HG02610 (cell line): Measurements from ENCODE around the gene SPECC1L.

Source experiments
- ATAC-seq: cut with Tn5 transposase; IDR thresholded peaks from one replicate; pipeline ENCODE4 v1.9.1; 2021; ENCODE audit warnings: mild to moderate bottlenecking, moderate library complexity; ENCODE audit not compliant: unreplicated experiment

Gene SPECC1L

DNA sequence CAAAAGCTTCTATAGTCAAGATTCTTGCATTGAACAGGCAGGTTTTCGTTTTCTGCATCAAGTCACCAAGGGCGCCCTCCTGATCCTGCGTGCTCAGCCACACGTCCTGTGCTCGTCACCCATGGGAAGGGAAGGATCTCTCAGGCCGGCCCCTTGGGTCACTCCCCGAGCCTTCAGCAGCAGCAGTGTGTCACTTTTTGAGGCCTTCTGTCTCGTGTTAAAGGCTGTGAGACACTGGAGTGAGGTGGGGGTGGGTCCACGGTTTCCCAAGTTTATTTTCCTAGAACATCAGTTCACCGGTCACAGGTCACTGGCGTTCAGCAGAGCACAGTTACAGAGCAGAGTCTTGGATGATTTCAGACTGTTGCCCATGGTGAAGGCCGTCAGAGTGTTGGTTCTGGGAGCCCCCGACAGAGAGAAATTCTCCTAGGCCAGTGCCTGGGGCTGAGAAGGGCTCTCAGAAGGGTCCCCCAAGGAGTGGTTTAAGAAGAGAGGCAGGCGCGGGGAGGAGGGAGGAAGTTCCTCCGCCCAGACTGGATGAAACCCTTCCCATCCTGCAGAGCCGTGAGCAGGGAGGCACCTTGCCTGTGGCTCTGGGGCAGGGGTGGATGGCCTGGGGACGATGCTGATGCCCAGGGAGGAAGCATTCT is 143.2 kb downstream of the SPECC1L start:
- ATAC-seq = no peak

DNA sequence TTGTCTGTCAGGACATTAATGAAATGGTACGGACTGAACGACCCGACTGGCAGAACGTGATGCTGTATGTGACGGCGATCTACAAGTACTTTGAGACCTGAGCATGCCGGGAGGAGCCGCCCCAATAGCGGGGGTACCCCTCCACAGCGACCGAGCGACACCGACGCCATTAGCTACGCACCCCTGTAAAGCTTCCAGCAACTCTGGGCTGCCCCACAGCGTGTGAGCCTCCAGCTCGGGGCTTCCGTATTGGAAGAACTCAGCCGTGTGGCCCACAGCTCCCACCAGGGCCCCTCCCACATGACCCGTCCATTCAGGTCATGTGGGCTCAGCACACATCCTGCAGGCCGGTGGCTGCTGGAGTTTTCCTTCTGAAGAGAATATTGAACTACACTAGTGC is 143.9 kb downstream of the SPECC1L start:
- ATAC-seq = no peak

DNA sequence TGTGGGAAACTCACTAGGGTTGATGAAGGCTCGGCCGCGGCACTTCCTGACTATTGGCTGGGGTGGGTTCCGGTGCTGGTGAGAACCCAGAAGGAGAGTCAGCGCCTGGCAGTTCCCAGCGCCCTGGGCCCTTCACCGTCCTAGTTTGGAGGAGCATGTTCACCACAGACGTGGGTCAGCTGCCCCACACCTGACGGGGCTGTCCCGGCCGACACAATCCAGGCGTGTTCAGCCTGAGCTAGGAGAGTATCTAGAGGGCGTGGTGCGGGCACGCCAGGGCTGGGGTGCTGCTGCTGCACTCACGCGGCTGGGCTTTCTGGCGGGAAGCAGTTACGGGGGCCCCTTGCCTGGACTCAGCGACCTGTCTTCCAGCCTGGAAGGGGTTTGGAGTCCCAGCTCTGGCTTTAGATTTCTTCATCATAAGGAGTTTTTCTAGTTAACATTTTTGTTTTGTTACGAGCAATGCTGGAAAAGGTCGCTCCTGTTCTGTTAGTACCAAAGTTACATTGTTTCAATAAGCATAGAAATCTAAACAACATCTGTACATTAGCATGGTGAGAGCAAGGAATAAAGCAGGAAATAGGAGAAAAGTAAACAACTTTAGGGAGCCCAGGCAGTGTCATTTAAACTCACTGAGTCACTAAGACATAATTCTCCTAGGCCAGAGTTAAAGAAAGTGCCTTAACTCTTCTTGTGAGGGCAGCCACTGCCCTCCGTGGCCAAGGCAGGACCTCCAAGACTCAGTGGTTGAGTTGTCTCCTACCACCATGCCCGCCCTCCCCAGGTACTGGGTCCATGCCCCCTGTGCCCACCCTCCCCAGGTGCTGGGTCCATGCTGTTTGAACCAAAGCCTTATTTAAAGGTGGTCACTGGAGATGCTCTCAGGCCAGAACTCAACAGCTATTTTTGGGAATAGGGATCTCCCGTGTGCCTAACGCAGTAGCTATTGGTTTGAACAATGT is 144.6 kb downstream of the SPECC1L start:
- no peak for ATAC-seq

DNA sequence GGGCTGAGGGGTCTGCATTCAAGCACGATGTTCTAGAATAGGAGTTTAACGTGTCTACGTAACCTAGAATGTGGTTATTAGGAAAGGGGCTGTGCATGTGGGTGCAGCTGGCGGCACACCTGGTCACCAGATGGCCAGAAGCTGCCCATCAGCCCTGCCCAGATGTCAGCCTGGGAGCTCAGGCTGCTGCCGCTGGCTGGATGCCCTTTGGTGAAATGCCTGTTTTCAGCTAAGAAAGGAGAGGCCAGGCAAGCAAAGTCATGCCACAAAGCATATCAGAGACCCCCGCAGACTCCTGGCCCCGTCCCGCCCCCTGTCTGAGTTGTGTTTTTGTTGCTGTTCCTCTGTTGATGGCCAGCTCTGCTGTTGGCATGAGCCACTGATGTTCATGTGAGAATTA is 145.5 kb downstream of the SPECC1L start:
- ATAC-seq = no peak

DNA sequence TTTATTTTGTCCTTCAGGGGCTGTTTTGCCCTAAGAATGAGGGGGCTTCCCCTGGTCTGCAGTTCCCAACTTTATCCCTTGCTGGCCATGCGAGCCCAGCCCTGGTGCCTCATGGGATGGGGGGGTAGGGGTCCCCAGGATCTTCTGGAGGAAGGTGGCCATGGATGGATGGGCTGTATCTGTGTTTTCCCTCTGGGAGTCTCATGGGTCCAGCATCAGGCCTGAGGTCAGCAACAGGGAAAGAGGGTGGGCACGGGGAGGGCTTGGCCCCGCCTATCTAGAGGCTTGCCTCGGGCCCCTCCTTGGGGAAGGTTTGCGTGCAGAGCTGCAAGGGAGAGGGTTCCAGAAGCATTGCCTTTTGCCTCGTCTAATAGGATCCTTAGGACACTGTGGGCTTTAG is 146.0 kb downstream of the SPECC1L start:
- ATAC-seq = no peak

DNA sequence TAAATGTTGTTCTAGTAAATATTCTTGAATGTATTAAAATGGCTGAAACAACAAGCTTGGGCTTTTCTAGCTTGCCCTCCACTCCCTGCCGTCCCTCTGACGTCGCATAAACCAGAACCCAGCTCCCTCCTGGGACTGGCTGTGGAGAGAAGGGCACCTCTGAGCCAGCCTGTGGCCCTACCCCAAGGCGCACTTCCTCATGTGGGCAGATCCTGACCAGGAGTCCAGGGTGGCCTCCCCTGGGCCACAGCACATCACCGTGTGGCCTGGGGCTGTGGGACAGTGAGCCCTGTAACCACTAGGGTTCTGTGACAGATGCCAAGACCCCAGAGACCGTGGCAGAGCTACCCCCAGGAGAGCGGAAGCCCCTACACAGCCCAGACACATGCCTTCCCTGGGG is 146.6 kb downstream of the SPECC1L start:
- ATAC-seq = no peak

DNA sequence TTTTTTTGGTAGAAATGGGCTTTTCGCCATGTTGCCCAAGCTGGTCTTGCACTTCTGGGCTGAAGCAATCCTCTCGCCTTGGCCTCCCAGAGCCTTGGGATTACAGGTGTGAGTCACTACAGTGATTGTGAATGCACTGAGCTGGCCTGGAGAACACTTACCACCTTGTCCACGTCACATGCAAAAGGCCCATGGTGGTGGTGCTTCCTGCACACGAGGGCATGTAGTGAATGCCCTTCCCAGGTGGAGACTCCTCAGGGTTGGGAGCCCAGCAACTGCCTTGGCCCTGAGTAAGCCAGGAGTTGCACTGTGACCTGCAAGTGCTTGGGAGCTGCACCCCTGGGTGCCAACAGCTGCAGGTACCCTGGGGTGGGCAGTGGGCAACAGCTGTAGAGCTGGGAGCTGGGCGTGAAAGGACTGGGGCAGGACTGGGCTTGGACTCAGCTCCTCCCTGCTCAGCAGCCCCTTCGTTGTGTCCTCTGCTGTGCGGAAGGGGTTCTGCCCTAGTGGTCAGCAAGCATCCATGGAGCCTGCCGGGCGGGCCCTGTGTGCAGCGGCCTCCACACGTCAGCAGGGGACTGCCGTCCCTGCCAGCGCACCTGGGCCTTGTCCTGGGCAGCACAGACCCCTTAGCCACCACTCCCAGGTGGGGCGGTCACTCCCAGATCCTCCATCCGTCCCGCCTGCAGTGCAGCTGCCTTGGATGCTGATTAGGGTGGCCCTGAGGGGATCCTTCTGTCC is 147.4 kb downstream of the SPECC1L start:
- no peak for ATAC-seq

DNA sequence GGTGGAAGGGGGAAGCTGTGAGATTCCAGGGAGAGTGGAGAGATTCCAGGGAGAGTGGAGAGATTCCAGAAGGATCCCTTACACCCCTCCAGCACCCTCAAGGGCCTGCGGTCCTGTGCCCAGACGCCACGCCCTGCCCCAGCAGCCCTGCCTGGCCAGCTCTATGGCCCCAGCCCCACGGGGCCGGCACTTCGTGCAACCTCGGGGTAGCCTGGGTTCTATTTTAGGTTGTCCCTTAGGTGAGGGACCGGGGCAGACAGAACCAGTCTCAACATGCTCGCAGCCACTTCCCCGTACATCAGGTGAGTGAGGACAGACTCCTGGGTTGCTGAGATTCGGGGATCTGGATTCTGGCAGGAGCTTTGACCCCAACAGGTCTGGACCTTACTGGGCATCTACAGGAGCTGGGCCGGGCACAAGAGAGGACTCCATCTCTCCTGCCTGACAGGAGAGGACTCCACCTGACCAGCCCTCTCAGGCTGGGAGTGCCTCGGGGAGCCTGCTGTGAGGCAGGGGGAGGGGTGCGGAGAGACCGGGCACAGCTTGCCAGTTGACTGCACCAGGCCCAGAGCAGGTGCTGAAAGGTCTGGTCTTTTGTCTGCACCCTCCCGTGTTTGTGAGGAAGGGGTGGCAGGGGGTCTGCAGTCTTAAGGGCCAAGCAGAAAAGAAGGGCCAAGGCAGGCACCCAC is 148.3 kb downstream of the SPECC1L start:
- ATAC-seq = no peak

DNA sequence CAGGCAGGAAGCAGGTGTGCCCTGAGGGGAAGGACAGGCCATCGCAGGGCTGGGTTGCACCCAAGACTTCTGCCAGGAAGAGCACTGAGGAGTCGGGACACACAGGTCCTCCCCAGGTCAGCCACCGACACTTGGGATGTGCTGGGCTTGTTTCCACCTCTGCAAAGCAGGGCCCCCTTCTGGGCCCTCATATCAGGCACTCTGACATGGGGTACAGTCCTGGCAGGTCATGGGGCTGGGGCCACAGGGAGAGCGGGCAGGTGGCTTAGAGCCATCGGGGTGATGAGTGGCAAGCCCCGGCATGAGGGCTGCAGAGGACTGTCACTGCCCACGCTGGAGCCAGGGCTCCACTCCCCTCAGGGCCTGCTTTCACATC is 148.8 kb downstream of the SPECC1L start:
- no peak for ATAC-seq

DNA sequence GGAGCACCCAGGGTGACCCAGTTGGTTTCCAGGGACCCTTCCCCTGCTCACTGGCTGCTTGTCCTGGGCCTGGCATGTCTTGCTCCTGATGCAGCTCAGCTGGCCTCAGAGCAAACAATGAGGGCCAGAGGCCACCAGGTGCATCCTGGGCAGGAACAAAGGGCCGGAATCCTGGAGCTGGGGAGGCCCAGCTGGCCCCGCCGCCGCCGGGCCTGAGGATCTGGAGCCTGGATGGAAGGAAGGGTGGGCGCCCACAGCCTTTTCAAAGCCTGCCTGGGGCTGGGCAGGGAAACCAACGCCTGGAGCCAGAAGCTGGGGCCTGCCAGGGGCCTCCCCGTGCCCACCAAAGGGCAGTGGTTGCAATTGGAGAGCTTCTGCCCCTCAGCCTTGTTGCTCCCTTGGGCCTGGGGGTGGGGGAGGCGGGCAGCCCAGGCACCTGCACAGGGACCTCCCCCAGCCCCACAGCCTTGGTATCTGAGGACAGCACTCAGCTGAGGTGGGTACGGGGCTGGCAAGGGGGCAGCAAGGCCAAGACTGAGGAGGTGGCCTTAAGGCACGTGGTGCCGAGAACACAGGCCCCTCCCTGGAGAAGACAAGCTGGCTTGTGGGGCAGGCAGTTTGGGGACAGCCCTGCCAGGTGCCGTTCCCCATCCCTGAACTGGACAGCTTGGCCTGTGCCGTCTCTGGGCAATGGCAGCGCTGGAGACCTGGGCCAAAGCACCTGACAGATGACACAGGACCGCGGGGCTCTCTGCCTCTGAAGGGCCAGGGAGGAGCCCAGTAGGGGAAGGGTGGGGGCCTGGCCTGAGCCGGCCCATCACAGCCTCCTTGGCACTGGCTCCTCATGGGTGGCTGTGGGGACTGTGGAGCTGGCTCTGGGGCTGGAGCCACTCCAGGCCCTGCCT is 149.7 kb downstream of the SPECC1L start:
- no peak for ATAC-seq

DNA sequence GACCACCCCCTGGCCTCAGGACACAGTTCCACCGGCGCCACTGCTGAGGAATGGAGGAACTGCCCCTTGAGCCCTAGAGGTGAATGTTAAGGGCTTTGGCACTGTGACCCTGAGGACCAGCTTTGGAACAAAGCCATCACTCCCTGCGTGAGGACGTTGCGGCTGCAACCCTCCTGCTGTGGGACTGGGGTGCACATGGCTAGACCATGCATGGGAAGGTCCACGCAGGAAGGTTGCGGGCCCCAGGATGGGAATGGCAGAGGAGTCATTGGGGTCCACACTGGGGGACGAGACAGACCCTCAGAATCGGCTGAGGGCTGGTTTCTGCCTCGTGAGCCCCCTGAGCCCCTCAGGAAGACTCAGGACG is 150.3 kb downstream of the SPECC1L start:
- no peak for ATAC-seq

DNA sequence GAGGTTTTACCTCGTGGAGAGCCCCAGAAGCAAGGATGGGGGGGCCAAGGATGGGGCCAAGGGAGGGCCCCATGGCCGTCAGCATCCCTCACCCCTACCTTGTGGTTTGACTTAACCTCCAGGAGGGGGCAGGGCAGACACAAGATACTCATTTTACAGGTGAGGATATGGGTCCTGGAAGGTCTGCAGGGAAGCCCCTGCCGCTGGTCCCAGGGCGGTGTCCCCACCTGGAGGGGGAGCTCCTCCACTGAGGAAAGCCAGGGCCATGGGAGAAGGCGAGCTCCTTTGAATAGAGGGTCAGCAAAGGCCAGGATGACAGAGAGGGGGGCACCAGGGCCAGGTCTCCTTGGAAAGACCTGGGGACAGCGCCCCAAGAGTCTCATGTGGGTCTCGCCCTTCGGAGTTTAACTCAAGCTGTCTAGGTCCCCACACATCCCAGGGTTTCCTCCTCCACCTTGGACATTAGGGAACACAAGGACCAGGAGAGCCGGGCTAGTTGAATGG is 150.8 kb downstream of the SPECC1L start:
- ATAC-seq = no peak

DNA sequence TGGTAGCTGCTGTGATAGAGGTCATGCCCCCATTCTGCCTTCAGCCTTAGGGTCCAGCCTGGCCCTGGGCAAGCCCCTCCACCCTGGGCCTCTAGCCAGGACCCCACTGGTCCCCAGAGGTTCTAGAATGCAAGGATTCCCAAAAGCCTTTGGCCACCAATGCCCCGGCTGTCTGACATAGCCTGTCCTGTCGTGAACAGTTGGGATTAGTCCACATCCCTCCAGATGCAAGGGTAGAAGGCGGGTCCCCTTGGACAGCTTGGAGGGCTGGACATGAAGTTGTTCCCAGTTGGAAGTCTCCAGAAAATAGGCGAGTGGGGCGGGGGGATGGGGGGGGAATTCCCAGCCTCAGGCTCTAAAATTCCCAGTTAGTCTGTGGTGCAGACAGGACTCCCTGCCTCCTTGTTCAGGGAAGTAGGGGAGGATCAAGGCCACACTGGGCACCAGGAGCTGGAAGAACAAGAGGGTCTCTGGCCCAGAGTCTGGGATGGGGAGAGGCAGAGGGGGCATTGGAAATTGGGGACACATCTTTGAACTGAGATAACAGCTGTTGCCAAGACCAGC is 151.6 kb downstream of the SPECC1L start:
- ATAC-seq = no peak

DNA sequence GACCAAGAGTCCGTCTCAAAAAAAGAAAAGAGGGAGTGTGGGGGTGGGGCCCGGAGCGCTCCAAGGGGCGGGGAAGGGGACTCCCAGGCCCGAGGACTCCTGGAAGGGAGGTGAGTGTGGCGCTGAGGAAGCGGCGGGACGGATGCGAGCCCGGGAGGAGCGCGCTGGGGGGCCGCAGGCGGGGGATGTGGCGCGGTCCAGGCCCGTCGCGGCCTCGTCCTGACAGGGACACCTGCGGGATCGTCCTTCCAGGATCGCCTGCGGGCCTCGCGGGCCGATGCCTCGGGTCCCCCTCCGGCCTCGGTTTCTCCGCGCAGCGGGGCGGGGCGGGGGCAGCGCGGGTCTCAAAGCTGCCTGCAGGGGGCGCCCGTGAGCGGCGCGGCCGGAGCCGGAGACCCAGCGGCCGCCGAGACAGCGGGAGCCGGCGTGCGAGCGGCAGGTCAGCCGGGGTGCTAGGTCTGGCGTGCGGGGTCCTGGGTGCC is 152.9 kb downstream of the SPECC1L start:
- ATAC-seq = no peak

DNA sequence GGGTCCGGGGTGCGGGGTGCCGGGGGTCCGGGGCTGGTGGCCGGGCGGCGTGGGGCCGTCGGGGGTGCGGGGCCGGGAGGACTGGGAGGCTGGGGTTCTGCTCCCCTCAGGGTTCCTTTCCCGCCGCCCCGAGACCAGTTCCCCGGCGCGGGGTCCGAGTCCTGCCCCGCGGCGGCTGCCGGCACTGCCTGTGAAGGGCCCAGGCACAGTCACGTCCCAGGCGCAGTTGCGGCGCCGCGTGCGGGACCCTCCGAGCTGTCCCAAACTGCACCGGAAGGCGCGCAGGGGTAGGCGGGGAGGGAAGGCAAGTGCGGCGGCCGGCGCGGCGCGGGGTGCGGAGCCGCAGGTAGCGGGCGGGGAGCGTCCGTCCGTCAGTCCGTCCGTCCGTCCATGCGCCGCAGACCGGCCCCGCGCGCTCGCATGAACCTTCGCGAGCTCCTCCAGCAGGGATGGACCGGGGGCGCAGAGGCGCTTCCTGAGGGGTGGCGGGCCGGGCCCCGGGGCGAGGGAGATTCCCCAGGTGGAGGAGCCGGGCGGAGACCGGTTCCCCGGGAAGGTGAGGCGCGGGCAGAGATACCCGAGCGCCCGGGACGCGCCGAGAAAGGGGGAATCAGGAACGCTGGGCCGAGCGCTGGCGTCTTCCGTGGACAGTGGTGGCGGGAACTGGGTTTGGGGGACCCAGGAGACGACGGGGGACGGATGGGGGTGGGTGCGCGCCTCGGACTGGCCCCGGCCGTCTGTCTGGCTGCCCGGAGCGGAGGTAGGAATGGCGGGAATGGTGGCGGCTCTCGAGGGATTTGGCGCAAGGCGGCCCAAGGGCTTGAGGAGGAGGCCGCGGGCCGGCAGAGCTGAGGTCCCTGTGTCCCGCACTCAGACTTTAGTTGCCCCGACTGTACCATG is 153.6 kb downstream of the SPECC1L start:
- no peak for ATAC-seq

DNA sequence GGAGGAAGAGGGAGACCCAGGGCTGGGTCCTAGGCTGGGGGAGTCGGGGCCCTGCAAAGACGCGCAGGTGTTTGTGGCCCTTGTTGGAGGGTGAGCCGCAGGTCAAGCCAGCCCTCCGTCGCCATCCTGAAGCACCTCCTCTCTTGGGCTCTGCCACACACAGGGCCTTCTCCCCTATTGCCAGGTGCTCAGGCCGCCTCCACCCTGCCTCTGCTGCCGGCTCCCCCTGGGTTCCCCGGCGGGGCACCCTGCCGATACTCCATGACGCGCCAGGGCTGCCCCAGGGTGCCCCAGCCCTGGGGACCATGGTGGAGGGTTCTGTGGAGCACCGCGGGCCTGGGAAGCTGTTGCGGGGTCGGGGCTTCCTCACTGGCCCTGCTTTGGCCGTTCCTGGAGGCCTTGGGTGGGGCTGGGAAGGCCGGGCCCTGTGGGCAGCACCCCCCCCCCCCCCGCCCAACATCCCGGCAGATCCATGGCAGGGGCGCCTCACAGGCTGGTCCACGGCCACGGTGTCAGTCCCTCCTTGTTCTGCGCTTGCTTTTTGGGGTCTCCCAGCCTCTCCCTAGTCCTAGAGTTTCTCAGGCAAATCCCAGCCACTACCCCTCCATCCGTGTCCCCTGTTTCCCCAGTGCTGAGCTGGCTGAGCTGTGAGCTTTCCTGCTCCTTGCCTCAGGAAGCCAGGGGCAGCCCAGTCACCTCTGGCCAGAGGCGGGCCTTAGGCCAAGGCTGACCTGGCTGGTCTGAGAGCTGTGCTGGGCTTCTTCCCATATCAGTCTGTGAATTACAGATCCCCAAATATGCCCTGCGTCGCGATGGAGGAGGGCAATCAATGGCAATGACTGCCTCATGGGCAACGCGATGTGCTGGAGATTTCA is 154.5 kb downstream of the SPECC1L start:
- no peak for ATAC-seq

DNA sequence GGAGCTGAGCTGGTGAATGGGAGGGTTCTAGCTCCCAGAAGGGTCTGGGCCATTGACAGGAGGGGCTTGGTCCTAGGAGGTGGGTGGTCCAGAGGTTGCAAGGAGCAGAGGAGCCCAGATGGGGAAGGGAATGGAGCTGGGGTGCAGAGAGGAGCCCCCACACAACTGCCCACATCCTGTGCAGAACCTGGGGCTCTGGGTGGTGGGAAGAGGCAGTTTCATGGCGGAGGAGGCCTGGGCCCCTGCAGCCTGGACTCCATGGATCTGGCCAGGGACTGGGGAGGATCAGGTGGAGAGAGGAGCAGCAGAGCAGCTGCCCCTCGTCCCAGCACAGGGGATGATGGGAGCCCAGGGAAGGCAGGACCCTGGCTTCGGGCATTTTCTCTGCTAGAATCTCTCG is 155.8 kb downstream of the SPECC1L start:
- no peak for ATAC-seq
